Middle frontal gyrus (tissue), 1 donor: ENCODE measurements around the gene STX4.

Source experiments
- DNase-seq: peaks from one replicate; pipeline ENCODE4 v3.0.0-alpha.2; 2015; ENCODE audit warnings: low spot score; ENCODE audit errors: extremely low spot score

The STX4 gene

DNA sequence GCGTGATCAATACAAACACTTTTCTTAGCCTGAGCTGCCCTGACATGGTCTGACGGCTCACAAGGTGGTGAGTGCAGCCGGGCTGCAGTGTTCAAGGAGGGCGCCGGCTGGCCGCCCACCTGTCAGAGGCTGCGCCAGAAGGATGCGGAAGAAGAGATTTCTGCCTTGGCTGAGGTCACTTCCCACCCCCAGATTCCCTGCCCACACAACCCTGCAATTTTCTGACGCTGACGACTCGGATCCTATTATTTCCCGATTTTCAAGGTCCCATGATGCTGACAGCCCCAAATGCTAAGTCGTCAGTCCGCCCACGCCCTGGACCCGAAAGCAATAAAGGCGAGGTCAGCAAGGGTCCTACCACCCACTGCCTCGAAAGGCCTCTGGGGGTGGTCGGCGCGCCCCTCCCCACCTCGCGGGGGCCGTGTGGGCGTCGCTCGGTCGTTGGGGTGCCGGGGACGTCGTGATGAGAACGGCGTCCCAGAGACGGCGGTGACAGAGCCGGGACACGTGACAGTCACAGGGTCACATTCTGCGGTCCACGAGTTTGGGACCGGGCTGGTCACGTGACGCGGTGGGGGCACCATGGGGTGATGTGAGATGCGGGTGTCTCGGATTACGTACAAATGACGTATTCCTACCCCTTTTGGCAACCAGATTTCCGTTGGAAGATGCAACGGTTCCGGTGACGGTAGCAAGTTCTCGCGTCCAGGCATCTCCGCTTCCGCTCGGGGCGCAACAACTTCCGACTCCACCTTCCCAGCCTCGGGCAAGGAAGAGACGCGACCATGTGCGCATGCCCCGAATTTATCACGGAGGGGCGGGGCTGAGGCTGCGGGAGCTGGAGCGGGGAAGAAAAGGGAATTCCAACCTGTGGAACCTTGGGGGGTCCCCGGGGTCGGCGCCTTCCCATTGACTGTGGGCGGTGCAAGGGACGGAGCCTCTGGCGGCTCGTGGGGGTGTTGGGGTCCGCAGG, at the start of gene STX4:
Gene STX4, plus strand, starts transcription at position 823 of the 973 bp plus-strand sequence. CDS start 248 bp downstream, outside the sequence.
- DNase-seq = peak; percentile 99

DNA sequence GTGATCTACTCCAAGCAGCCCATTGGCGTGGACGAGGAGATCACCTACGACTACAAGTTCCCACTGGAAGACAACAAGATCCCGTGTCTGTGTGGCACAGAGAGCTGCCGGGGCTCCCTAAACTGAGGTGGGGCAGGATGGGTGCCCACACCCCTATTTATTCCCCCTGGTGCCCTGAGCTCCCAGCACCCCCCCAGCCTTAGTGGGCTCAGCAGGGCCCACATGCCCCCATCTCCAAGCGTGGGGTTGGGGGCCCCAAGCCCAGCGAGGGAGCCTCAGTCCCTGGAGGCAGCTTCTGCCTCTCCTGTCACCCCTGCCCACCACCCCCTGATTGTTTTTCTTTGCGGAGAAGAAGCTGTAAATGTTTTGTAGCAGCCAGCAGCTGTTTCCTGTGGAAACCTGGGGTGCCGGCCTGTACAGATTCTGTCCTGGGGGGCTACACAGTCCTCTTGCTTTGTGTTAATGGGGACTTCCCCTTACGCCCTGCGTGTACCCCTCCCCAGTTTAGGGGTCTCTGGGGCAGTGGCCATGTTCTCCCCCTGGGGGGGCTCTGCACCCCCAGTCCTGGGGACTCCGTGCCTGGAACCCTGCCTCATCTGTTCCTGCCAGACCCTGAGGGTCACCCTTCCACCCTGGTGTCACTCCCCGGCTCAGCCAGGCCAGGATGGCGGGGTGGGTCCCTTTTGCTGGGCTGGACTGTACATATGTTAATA, 49.3 kb upstream of the STX4 start:
- DNase-seq = no peak

DNA sequence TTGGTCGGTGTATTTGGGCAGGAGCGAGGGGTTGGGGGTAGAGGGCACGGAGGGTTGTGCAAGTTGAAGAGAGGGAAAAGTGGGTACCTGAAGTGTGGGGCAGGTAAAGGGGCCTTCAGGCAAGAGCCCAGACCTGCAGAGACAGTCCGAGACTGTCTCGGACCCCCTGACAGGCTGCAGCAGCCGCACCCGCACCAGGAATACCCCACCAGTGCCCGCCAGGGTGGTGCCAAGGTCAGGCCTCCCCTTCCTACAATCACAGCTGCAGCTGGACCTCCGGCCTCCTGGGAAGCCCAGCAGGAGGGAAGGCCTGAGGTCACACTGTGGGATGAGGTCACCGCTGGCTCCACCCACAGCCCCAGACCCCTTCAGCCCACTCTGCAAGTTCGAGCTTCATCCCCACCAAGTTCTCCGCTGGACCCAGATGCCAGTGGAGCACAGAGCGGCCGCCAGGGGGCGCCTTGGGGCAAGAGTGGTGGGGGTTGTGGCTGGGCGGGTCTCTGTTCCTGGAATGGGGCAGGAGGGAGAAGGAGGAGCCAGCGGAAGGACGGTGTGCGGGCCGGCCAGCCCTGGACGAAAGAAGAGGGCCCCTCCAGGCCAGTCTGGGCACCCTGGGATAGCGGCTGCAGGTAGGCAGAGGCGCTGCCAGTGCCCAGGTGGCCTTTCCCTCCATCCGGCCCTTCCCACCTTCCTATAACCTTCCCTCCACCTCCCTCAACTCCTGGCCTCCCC, 48.5 kb upstream of the STX4 start, which contains the start of gene HSD3B7:
Gene HSD3B7, plus strand, starts transcription at position 539 of the 732 bp plus-strand sequence. CDS start 452 bp downstream, outside the sequence.
- DNase-seq = no peak

- no peak for DNase-seq
These were observed 47.8 kb upstream of the STX4 start for GRCh38 chr16:30985401-30986128.

DNA sequence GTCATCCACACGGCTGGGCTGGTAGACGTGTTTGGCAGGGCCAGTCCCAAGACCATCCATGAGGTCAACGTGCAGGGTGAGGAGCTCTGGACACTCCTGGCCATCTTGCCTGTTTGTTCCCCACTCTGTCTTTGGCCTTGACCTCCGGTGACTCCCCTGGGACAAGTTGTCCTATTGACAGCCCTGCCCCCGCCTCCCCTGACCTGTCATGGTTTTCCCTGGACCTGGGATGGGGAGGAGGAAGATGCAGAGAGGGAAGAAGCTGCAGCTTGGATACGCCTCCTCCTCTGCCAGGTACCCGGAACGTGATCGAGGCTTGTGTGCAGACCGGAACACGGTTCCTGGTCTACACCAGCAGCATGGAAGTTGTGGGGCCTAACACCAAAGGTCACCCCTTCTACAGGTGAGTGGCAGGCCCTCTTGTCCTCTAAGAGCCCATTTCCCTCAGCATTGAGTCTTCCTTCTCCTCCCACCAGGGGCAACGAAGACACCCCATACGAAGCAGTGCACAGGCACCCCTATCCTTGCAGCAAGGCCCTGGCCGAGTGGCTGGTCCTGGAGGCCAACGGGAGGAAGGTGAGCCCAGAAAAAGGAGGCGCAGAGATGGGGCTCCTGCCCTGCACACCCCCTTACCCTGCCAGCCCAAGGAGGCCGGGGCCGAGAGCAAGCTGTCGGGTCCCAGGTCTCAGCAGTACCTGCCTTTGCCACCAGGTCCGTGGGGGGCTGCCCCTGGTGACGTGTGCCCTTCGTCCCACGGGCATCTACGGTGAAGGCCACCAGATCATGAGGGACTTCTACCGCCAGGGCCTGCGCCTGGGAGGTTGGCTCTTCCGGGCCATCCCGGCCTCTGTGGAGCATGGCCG, 47.0 kb upstream of the STX4 start:
- no peak for DNase-seq

- no peak for DNase-seq
These were observed 45.7 kb upstream of the STX4 start for GRCh38 chr16:30987581-30988190.

- DNase-seq = no peak
These were observed 43.8 kb upstream of the STX4 start for GRCh38 chr16:30989469-30990047.

GRCh38 chr16:30990105-30990504, 43.3 kb upstream of the STX4 start:
- no peak for DNase-seq

GRCh38 chr16:30991052-30991451, 42.3 kb upstream of the STX4 start:
- no peak for DNase-seq

DNA sequence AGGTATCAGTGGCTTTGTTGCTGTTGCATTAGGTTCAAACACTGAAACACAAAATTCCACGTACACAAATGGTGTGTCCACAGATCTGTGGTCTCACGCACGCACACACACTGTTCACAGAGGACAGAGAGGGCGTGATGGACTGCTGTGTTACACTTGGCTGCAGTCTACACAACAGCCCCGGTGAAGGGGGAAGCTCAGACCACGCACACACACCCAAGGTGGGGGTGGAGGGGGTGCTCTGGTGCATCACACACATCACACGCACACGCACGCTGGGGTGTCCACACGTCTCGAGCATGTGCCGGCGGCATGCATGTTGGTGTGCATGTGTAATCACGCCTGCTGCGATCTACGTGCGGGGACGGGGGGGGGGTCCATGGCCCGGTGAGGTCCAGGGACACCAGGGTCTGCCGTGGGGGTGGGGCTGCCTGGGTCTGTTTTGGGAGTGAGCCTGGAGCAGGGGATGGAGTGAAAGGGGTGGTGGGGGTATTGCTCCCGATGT, 41.0 kb upstream of the STX4 start:
- no peak for DNase-seq

DNA sequence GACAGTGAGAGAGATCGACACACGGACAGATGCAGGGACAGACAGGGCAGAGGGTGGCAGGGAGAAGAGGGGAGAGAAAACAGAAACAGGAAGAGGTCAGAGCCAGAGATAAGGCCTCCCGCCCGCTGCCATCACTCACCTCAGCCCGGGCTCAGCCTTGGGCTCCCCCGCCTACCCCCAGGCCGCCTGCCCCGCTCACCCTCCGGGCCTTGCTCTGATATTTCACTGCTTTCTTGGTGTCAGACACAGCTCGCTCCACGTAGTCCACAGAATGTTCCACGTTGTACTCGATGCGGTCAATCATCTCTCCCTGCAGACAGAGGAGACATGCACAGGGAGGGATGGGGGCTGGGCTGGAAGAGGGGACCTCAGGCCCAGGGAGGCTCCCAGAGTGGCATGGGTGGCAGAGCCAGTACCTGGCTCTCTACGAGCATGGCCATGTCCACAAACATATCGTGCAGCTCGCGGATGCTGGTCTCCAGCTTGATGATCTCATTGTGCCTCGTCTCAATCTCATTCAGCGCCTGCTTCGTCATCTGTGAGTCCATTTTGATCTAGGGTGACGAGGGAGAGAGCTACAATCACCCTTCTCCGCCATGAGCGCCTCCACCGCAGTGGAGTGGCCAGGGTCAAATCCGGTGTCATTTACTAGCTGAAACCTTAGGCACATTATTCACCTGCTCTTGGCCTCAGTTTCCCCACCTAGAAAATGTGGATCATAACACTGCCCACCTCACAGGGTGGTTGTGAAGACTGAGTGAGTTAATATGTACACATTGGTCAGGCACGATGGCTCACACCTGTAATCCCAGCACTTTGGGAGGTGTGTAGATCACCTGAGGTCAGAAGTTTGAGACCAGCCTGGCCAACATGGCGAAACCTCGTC, 40.2 kb upstream of the STX4 start:
- no peak for DNase-seq

DNA sequence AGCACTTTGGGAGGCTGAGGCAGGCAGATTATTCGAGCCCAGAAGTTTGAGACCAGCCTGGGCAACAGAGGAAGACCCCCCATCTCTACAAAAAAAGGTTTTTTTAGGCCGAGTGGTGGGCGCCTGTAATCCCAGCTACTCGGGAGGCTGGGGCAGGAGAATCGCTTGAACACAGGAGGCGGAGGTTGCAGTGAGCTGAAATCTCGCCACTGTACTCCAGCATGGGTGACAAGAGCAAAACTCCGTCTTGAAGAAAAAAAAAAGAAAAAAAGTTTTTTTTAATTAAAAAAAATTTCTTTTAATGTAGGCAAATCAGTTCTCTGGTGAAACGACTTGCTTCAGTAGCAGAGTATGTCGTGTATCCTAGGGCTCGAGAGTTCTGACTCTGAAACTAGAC, 37.4 kb upstream of the STX4 start:
- DNase-seq = no peak

- no peak for DNase-seq
These were observed 36.9 kb upstream of the STX4 start for GRCh38 chr16:30996324-30996984.

DNA sequence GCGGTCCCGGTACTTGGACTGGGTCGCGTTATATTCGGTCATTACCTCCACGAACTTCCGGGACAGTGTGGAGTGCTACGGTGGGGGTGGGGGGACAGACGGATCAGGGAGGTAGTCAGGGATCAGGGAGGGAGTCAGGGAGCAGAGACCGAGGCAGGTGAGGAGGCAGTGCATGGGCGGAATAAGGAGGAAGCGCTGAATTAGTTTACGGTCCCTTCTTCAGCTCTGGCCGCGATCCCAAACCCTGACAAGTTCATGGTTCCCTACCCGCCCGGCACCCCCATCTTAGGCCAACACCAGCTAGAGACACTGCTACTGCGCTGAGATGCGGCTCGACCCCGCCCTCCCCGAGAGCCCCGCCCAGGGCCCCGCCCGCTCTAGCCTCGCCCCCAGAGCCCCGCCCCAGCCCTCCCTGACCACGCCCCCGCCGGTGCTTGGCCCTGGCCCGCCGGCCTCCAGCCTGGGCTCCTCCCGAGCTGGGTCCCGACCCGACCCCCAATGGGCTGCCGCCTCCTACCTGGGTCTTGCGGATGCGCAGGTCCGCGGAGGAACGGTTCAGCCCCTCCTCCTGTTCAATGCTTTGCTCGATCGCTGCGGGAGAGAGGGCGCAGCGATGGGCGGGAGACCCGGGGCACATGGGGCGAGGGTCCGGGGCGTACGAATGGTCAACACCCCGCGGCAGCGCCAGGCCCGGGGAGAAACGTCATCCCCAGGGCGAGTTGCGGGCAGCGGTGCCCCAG, 36.2 kb upstream of the STX4 start:
- no peak for DNase-seq

DNA sequence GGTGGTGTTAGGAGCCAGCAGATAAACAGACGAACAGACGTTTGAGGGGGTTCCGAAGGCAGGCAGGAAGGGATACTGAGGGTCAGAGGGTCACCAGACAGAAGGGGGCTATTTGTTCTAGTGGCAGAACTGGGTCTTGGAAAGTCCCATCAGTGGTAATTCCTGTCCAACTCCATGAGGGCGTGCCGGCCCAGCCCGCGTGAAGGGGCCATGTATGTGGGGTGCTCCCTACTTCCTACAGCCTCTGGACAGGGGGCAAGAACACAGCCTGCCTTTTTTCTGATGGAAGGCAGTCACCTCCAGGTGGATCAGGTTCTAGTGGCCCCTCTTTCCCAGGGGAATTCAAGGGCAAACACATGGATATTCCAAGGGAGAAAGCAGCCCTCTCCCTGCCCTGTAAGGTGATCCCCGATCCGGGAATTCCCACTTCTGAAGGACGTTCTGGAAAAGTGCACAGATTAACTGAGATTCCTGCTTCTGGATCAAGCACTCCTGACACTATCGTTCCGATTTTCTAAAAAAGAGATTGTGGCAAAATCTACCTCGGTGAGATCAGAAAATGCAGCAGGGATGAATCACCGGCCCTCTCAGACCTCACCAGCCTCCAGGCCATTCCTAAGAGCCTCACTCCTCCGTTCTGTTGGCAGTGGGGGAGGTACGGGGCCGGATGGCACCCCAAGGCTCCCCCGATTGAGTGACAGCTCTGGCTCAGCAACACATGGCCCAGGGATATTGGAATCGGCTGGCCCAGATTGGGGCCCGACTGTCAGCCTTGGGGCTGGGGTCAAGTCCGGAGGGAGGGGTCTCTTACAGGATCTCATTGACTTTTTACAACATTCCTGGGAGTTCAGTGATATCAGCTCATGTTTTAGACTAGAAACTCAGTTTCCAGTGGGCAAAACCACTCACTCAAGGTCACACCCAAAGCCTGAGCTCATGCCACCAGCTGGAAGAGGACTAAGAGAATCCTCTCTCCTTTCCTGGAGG, 35.3 kb upstream of the STX4 start:
- DNase-seq = no peak
